Activated CD8-positive, alpha-beta memory T cell treated with anti-CD3 and anti-CD28 coated beads, Interleukin-2, amount 50 U/mL, for 48 hours (primary cell): ENCODE measurements around the gene MARCHF10.
A peak's percentile ranks its signal among the peaks of the same experiment; 100 is the strongest.
"Not testable (repeated sequence)": the region's sequence is repeated elsewhere in the genome, so short reads cannot be mapped to it uniquely, and the experiment has no call there.

Experiments used
- DNase-seq: peaks from one replicate; pipeline ENCODE4 v3.0.0-alpha.2; 2020

MARCHF10 gene

GRCh38 chr17:62716834-62717588 lies 91.1 kb downstream of the MARCHF10 start:
- no peak for DNase-seq

GRCh38 chr17:62715882-62716390 lies 92.2 kb downstream of the MARCHF10 start:
- no peak for DNase-seq

- no peak for DNase-seq
Measured at GRCh38 chr17:62714016-62714777, 93.9 kb downstream of the MARCHF10 start.

GRCh38 chr17:62713086-62713881 lies 94.8 kb downstream of the MARCHF10 start:
- no peak for DNase-seq

- DNase-seq, result no peak
Measured at GRCh38 chr17:62712171-62712581, 95.9 kb downstream of the MARCHF10 start.

- DNase-seq, result no peak
Measured at GRCh38 chr17:62708587-62708986, 99.5 kb downstream of the MARCHF10 start.

GRCh38 chr17:62707425-62707739 lies 100.7 kb downstream of the MARCHF10 start:
- no peak for DNase-seq

- no peak for DNase-seq
Measured at GRCh38 chr17:62706598-62707424, 101.3 kb downstream of the MARCHF10 start.

GRCh38 chr17:62705778-62706597 lies 102.1 kb downstream of the MARCHF10 start:
- no peak for DNase-seq

- DNase-seq, result no peak
Measured at GRCh38 chr17:62705156-62705777, 102.8 kb downstream of the MARCHF10 start.

- DNase-seq, result no peak
Measured at GRCh38 chr17:62704381-62704971, 103.6 kb downstream of the MARCHF10 start.

GRCh38 chr17:62703776-62704380 lies 104.2 kb downstream of the MARCHF10 start:
- DNase-seq, result peak; percentile 87

GRCh38 chr17:62703261-62703775 lies 104.8 kb downstream of the MARCHF10 start:
- no peak for DNase-seq

- no peak for DNase-seq
Measured at GRCh38 chr17:62702746-62703260, 105.3 kb downstream of the MARCHF10 start.

GRCh38 chr17:62701706-62702085 lies 106.4 kb downstream of the MARCHF10 start:
- no peak for DNase-seq

GRCh38 chr17:62700964-62701705 lies 107.0 kb downstream of the MARCHF10 start:
- no peak for DNase-seq

GRCh38 chr17:62698459-62698858 lies 109.7 kb downstream of the MARCHF10 start:
- not testable (repeated sequence) for DNase-seq

- no peak for DNase-seq
Measured at GRCh38 chr17:62696726-62697490, 111.2 kb downstream of the MARCHF10 start.
